ENCODE results near the gene TMEM62.

Gene TMEM62

DNA sequence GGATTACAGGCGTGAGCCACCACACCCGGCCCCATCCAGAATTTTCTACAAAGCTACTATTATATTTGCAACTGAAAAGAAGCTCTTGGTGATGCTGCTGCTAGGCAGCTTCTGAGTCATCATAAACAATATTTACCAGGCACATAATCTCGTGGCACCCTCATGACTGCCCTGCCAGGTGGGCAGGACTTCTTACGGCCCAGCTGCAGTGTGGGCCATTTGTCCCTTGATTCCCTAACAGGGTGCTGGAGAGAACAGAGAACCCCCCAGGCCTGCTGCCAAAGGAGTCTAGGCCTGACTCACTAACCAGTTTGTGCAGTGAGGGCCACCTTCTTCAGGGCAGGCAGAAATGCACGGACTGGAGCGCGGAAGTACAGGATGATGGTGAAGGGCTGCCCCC, 82.6 kb downstream of the TMEM62 start:
- Histone ChIP-seq H3K27ac (replicated peaks) (no peak overlapping the region), H3K27me3 (ENCODE audit: insufficient read depth, poor library complexity, severe bottlenecking) (no peaks in the 10 kb centered on the region), H3K4me3 (replicated peaks; ENCODE audit: insufficient read depth, low read length) (no peak overlapping the region)
- TF ChIP-seq, protein P1, sequence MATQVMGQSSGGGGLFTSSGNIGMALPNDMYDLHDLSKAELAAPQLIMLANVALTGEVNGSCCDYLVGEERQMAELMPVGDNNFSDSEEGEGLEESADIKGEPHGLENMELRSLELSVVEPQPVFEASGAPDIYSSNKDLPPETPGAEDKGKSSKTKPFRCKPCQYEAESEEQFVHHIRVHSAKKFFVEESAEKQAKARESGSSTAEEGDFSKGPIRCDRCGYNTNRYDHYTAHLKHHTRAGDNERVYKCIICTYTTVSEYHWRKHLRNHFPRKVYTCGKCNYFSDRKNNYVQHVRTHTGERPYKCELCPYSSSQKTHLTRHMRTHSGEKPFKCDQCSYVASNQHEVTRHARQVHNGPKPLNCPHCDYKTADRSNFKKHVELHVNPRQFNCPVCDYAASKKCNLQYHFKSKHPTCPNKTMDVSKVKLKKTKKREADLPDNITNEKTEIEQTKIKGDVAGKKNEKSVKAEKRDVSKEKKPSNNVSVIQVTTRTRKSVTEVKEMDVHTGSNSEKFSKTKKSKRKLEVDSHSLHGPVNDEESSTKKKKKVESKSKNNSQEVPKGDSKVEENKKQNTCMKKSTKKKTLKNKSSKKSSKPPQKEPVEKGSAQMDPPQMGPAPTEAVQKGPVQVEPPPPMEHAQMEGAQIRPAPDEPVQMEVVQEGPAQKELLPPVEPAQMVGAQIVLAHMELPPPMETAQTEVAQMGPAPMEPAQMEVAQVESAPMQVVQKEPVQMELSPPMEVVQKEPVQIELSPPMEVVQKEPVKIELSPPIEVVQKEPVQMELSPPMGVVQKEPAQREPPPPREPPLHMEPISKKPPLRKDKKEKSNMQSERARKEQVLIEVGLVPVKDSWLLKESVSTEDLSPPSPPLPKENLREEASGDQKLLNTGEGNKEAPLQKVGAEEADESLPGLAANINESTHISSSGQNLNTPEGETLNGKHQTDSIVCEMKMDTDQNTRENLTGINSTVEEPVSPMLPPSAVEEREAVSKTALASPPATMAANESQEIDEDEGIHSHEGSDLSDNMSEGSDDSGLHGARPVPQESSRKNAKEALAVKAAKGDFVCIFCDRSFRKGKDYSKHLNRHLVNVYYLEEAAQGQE (IDR thresholded peaks at IDR 0.05; ENCODE audit: insufficient replicate concordance, low read depth) = no peak
- TF ChIP-seq SPI1 (IDR thresholded peaks at IDR 0.05; ENCODE audit: borderline replicate concordance, low read depth) (no peak), GABPA (IDR thresholded peaks at IDR 0.05; ENCODE audit: low read depth) (no peak), POLR2AphosphoS5 (IDR thresholded peaks at IDR 0.05; ENCODE audit: low read depth) (no peak)
- TF ChIP-seq, protein P2, sequence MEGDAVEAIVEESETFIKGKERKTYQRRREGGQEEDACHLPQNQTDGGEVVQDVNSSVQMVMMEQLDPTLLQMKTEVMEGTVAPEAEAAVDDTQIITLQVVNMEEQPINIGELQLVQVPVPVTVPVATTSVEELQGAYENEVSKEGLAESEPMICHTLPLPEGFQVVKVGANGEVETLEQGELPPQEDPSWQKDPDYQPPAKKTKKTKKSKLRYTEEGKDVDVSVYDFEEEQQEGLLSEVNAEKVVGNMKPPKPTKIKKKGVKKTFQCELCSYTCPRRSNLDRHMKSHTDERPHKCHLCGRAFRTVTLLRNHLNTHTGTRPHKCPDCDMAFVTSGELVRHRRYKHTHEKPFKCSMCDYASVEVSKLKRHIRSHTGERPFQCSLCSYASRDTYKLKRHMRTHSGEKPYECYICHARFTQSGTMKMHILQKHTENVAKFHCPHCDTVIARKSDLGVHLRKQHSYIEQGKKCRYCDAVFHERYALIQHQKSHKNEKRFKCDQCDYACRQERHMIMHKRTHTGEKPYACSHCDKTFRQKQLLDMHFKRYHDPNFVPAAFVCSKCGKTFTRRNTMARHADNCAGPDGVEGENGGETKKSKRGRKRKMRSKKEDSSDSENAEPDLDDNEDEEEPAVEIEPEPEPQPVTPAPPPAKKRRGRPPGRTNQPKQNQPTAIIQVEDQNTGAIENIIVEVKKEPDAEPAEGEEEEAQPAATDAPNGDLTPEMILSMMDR (IDR thresholded peaks at IDR 0.05; ENCODE audit: insufficient read depth, low read length) = no peak
- DNase-seq (ENCODE audit: low read depth in 1 of 2, low spot score in 1 of 2) = no peak

DNA sequence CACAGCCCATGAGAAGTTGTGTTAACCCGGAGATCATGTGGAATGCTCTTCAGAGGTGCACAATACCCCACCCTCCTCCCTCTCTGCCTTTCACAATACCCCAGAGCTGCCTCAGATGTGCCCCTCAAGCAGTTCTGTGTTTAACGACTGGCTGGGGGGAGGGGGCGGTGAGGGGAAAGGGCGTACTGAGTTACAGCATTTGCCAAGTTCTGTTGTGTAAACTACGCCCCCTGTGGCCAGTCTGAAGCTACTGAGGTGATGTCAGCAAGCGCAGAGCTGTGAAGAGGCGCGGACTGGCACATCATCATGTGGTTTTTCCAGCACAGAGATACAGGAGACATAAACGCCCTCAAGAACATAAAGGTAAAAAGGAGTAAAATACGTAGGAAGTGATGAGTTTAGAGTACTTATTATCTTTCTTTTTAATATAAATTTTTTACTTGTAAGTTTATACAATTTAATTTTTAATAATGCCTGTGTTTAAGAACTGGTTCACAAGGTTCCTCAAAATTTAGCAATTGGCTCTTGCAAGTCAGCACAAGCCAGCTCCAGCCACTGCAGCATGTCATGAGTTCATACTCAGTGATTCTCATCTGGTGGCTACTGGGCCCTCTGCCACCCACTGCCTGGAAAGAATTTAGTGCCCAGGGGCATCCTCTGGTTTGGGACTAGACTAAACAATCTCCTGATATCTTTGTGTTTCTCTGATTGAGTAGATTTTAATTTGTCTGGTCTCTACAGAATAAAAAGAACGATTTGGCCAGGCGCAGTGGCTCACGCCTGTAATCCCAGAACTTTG, 85.7 kb downstream of the TMEM62 start:
- no peak for TF ChIP-seq POLR2AphosphoS5 (IDR thresholded peaks at IDR 0.05; ENCODE audit: low read depth)
- TF ChIP-seq SPI1 (IDR thresholded peaks at IDR 0.05; ENCODE audit: borderline replicate concordance, low read depth) = no peak
- TF ChIP-seq GABPA (IDR thresholded peaks at IDR 0.05; ENCODE audit: low read depth) = no peak
- TF ChIP-seq, protein P2 (IDR thresholded peaks at IDR 0.05; ENCODE audit: insufficient read depth, low read length) = no peak
- TF ChIP-seq, protein P1 (IDR thresholded peaks at IDR 0.05; ENCODE audit: insufficient replicate concordance, low read depth) = no peak
- no peak overlapping the region for H3K4me3 ChIP-seq (replicated peaks; ENCODE audit: insufficient read depth, low read length)
- peak in 1 of 2 experiments; percentile 33 for DNase-seq (ENCODE audit: low read depth in 1 of 2, low spot score in 1 of 2)
- no peak overlapping the region for H3K27ac ChIP-seq (replicated peaks)
- H3K27me3 ChIP-seq (ENCODE audit: insufficient read depth, poor library complexity, severe bottlenecking) = no peaks in the 10 kb centered on the region

DNA sequence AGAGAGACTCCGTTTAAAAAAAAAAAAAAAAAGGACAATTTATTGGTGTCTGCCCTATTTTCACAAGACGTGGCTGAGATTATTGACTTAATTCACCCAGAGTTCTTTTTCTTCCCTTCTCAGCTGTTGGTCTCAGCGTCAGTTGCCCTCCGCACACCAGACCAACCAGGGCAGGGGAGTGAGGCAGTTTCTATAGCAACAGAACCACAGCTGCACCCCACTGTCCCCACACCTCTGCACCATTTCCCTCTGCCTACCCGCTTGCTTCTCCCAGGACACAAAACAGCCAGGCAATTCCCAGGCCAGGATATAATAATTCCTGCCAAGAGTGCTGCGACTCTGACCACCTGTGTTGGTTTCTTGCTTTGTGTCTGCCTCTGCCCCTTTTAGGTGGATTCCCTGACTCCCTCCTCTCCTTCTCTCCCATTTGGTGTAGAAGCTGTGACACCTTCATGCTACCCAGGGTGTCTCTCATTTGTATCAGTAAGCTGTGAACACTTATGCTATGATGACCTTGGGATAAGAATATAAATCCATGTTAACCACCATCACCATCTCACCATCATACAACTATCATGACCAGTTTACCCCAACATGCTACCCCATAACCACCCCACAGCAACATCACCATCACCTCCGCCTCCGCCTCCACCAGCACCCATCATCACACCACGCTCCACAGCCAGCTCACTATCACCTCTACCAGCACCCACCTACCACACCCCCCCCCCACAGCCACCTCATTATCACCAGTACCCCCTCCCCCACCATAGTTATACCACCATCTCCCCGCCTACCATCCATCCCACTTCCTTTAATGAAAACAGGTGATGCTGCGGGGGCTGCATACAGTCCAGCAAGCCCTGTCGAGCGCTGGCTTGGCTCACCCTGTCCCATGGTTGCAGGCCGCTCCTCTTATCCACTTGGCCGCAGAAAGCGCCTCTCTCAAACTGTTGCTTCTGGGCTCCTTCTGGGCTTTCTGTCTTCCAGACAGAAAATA, 86.8 kb downstream of the TMEM62 start:
- no peak for DNase-seq (ENCODE audit: low read depth in 1 of 2, low spot score in 1 of 2)
- TF ChIP-seq GABPA (IDR thresholded peaks at IDR 0.05; ENCODE audit: low read depth) (no peak), POLR2AphosphoS5 (IDR thresholded peaks at IDR 0.05; ENCODE audit: low read depth) (no peak)

DNA sequence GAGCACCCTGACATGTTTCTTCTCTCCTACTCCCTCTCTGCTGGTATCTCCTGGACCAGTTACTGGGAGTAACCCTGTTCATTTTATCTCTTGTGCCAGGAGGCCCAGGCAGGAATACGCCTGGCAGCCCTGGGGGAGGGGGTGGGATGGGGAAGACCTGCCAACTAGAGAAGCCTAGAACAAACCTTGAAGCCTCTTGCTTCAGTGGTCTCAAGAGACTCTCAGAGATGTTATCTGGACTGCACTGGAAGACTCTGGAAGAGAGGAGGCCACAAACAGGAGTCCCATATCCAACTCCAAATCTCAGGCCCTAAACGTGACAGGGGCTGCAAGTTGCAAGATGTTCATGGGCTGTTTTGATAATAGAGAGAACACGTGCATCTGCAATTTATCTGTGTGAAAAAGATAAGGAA, 87.6 kb downstream of the TMEM62 start, which contains the start of gene EPB42:
Gene EPB42 (minus strand): TSS at position 28 of the 413 bp plus-strand sequence. CDS start 193 bp downstream, outside the sequence.
- TF ChIP-seq, protein P2 (IDR thresholded peaks at IDR 0.05; ENCODE audit: insufficient read depth, low read length) = no peak
- TF ChIP-seq SPI1 (IDR thresholded peaks at IDR 0.05; ENCODE audit: borderline replicate concordance, low read depth) (no peak), GABPA (IDR thresholded peaks at IDR 0.05; ENCODE audit: low read depth) (no peak), POLR2AphosphoS5 (IDR thresholded peaks at IDR 0.05; ENCODE audit: low read depth) (no peak)
- TF ChIP-seq, protein P1 (IDR thresholded peaks at IDR 0.05; ENCODE audit: insufficient replicate concordance, low read depth) = no peak
- DNase-seq (ENCODE audit: low read depth in 1 of 2, low spot score in 1 of 2) = no peak
- no peaks in the 10 kb centered on the region for H3K27me3 ChIP-seq (ENCODE audit: insufficient read depth, poor library complexity, severe bottlenecking)
- no peak within 1 kb of the TSS for H3K27ac ChIP-seq (replicated peaks)
- H3K4me3 ChIP-seq (replicated peaks; ENCODE audit: insufficient read depth, low read length) = no peak within 1 kb of the TSS

More for the DNA sequence above, 86.8 kb downstream of the TMEM62 start:
- Histone ChIP-seq H3K4me3 (replicated peaks; ENCODE audit: insufficient read depth, low read length) (no peak overlapping the region), H3K27me3 (ENCODE audit: insufficient read depth, poor library complexity, severe bottlenecking) (no peaks in the 10 kb centered on the region), H3K27ac (replicated peaks) (no peak overlapping the region)
